ENCODE measurements around the gene LAMB4. TPM values are rescaled to one million over a fixed set of nuclear protein-coding genes. Genes with fewer than 3 reads are reported as not detected.

LAMB4 gene
- polyA plus RNA-seq, 1 donor = 0.42 TPM

DNA sequence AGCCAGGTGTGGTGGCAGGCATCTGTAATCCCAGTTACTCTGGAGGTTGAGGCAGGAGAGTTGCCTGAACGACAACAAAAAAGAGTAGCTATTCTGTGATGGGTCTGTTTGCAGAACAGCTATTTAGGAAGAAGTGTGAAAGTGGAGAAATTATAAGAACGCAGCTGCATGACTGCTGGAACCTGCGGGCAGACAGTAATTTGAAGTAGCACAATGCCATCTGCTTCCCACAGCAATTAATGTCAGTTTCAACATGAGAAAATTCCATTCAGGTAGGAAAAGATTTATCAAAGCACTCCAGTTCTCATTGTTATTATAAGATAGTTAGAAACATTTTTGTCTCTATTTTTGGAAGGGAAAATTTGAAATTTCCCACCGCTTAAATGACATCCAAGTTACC, 148.7 kb downstream of the LAMB4 start:
- no peaks in the 10 kb centered on the region for H3K4me1 ChIP-seq (ENCODE audit: control insufficient read depth, insufficient read depth, low read length)
- H3K27ac ChIP-seq (ENCODE audit: low read length) = no peak overlapping the region
- no peaks in the 10 kb centered on the region for H3K9me3 ChIP-seq (ENCODE audit: control insufficient read depth, low read depth, low read length)
- no peaks in the 10 kb centered on the region for H3K27me3 ChIP-seq (ENCODE audit: control insufficient read depth, insufficient read depth, low read length)
- no peak for DNase-seq
- 75% methylated on average over 1 of the region's 4 CpGs for WGBS (ENCODE audit: insufficient coverage, low lambda C conversion rate)
- peaks cover 68% of the 10 kb centered on the region for H3K36me3 ChIP-seq (ENCODE audit: control insufficient read depth, insufficient read depth, low read length)
- H3K4me3 ChIP-seq (ENCODE audit: low read length) = no peak overlapping the region

DNA sequence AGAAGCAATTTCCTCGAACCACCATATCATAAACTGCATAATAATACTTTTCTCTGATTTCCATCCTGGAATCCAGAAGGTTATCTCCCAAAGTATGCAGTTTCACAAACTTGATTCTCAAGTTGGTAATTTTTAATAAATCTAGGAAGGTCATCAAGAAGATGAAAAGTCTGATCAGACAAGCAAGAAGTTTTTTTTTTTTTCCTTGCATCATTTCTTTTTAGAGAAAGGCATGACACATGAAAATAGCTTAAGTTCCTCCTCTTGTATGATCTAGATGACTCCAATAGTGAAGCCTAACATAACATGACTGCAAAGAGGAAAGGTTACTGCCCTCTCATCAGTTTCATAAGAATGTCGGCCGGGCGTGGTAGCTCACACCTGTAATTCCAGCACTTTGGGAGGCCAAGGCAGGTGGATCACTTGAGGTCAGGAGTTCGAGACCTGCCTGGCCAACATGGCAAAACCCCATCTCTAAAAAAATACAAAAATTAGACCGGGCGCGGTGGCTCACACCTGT, 149.4 kb downstream of the LAMB4 start:
- Histone ChIP-seq H3K36me3 (ENCODE audit: control insufficient read depth, insufficient read depth, low read length) (peaks cover 68% of the 10 kb centered on the region), H3K27ac (ENCODE audit: low read length) (no peak overlapping the region), H3K4me1 (ENCODE audit: control insufficient read depth, insufficient read depth, low read length) (no peaks in the 10 kb centered on the region), H3K9me3 (ENCODE audit: control insufficient read depth, low read depth, low read length) (no peaks in the 10 kb centered on the region), H3K4me3 (ENCODE audit: low read length) (no peak overlapping the region), H3K27me3 (ENCODE audit: control insufficient read depth, insufficient read depth, low read length) (no peaks in the 10 kb centered on the region)
- DNase-seq = no peak
- WGBS (ENCODE audit: insufficient coverage, low lambda C conversion rate) = no CpG with 5 or more reads among the region's 8 CpGs

DNA sequence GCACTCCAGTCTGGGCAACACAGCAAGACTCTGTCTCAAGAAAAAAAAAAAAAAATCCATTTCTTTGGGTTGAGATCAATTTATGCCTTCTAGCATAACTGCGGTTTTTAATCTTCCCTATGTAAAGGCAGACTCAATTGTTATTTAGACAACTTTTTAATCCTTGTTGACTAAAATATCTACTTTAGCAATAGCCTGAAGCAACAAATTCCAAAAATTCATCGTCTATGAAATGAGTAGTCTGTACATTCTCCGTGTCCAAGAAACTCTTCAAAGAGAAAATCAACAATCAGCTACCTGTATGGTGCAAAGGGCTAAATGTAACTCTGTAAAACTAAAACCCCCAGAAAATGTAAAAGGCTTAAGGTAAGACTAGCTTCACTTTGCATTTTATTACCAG, 150.0 kb downstream of the LAMB4 start:
- Histone ChIP-seq H3K27me3 (ENCODE audit: control insufficient read depth, insufficient read depth, low read length) (no peaks in the 10 kb centered on the region), H3K36me3 (ENCODE audit: control insufficient read depth, insufficient read depth, low read length) (peaks cover 71% of the 10 kb centered on the region), H3K27ac (ENCODE audit: low read length) (no peak overlapping the region), H3K9me3 (ENCODE audit: control insufficient read depth, low read depth, low read length) (no peaks in the 10 kb centered on the region), H3K4me3 (ENCODE audit: low read length) (no peak overlapping the region), H3K4me1 (ENCODE audit: control insufficient read depth, insufficient read depth, low read length) (no peaks in the 10 kb centered on the region)
- no peak for DNase-seq
- 100% methylated on average over 2 of the region's 3 CpGs for WGBS (ENCODE audit: insufficient coverage, low lambda C conversion rate)

DNA sequence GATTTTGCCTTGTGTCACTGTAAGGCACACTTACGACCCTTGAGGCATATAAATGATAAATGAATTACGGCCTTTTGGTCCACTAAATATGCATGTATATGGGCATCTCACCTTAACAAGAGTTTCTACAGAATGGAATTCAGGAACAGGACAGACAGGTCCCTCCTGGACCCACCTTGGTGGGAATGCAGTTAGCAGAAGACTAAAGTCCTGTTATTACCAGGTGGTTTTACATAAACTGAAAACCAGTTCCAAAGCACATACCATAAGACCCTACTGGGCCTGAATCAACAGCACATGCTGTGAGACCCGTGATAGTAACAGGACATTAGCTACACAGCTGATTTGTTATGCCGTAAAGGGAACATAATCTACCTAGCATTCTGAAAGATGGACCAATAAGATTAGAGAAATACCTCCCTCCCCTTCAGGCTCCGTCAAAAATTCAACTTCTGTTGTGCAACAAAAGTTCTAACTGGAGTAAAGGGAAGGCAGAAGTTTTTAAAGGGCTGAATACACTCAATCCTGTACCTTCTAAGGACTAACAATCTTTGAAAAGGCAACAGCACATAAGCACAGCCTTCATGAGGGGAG, 151.2 kb downstream of the LAMB4 start:
- Histone ChIP-seq H3K27me3 (ENCODE audit: control insufficient read depth, insufficient read depth, low read length) (no peaks in the 10 kb centered on the region), H3K4me1 (ENCODE audit: control insufficient read depth, insufficient read depth, low read length) (no peaks in the 10 kb centered on the region), H3K4me3 (ENCODE audit: low read length) (no peak overlapping the region), H3K36me3 (ENCODE audit: control insufficient read depth, insufficient read depth, low read length) (peaks cover 71% of the 10 kb centered on the region), H3K27ac (ENCODE audit: low read length) (no peak overlapping the region), H3K9me3 (ENCODE audit: control insufficient read depth, low read depth, low read length) (no peaks in the 10 kb centered on the region)
- no peak for DNase-seq
- WGBS (ENCODE audit: insufficient coverage, low lambda C conversion rate) = 73% methylated on average over 4 of the region's 5 CpGs

DNA sequence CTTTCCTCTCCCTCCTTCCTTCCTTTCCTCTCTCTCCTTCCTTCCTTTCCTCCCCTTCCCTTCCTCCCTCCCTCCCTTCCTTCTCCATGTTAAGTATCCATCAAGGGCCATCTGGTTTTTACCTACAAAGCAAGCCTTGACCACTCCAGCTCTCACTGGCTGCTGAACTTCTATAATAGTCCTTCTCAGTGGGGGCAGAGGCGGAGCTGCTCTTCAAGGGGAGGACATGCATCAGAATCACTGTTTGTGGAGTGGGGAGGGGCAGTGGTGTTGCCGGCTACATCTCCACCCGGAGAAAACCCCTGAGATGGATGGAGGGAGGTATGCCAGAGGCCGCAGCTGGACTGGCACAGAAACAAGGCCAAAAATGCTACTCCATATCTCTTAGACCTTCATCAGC, 153.1 kb downstream of the LAMB4 start:
- Histone ChIP-seq H3K27ac (ENCODE audit: low read length) (no peak overlapping the region), H3K4me3 (ENCODE audit: low read length) (no peak overlapping the region), H3K9me3 (ENCODE audit: control insufficient read depth, low read depth, low read length) (no peaks in the 10 kb centered on the region), H3K4me1 (ENCODE audit: control insufficient read depth, insufficient read depth, low read length) (no peaks in the 10 kb centered on the region), H3K36me3 (ENCODE audit: control insufficient read depth, insufficient read depth, low read length) (peaks cover 82% of the 10 kb centered on the region), H3K27me3 (ENCODE audit: control insufficient read depth, insufficient read depth, low read length) (no peaks in the 10 kb centered on the region)
- no peak for DNase-seq
- no CpG with 5 or more reads among the region's 4 CpGs for WGBS (ENCODE audit: insufficient coverage, low lambda C conversion rate)

DNA sequence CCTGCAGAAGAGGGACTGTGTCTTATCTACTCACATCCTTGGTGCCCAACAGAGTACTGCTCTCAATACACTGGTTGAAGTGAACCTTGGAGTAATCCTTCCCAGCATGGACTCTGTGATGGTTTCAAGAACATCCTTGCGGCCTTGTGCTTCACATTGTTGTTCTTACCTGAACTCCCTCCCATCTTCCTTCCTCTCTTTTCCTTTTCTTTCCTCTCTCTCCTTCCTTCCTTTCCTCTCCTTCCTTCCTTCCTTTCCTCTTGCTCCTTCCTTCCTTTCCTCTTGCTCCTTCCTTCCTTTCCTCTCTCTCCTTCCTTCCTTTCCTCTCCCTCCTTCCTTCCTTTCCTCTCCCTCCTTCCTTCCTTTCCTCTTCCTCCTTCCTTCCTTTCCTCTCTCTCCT, 153.5 kb downstream of the LAMB4 start:
- Histone ChIP-seq H3K4me3 (ENCODE audit: low read length) (no peak overlapping the region), H3K4me1 (ENCODE audit: control insufficient read depth, insufficient read depth, low read length) (no peaks in the 10 kb centered on the region), H3K36me3 (ENCODE audit: control insufficient read depth, insufficient read depth, low read length) (peaks cover 86% of the 10 kb centered on the region), H3K27ac (ENCODE audit: low read length) (no peak overlapping the region), H3K27me3 (ENCODE audit: control insufficient read depth, insufficient read depth, low read length) (no peaks in the 10 kb centered on the region), H3K9me3 (ENCODE audit: control insufficient read depth, low read depth, low read length) (no peaks in the 10 kb centered on the region)
- 100% methylated on average over 1 of the region's 1 CpG for WGBS (ENCODE audit: insufficient coverage, low lambda C conversion rate)
- DNase-seq = no peak

DNA sequence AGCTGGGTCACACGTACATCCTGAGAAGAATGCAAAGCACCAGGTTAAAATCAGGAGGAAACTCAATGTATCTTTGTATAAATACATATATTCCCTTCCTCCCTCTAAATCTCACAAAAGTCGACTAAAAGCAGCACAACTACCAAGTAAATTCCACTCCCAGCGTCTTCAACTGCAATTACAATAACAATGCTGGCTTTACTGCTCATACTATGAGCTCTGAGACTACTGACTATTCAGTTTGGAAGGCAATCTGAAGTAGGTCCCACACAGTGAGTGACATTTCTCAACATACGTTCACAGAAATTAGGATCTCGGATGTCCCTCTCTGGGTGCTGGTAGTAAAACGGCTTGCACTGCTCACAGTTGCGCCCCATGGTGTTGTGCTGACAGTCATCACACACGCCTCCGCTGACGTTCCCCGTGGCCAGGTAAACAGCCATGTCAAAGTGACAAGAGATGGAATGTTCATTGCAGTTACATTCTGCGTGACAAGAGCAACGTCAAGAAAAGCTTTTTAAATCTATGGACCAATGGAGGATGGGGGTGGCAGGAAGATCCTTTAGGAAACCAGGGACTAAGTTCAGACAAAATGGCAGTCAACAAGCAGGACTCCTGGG, 154.7 kb downstream of the LAMB4 start:
- H3K27me3 ChIP-seq (ENCODE audit: control insufficient read depth, insufficient read depth, low read length) = no peaks in the 10 kb centered on the region
- DNase-seq = no peak
- H3K4me3 ChIP-seq (ENCODE audit: low read length) = no peak overlapping the region
- H3K4me1 ChIP-seq (ENCODE audit: control insufficient read depth, insufficient read depth, low read length) = no peaks in the 10 kb centered on the region
- no peak overlapping the region for H3K27ac ChIP-seq (ENCODE audit: low read length)
- peaks cover 89% of the 10 kb centered on the region for H3K36me3 ChIP-seq (ENCODE audit: control insufficient read depth, insufficient read depth, low read length)
- WGBS (ENCODE audit: insufficient coverage, low lambda C conversion rate) = 100% methylated on average over 1 of the region's 13 CpGs
- no peaks in the 10 kb centered on the region for H3K9me3 ChIP-seq (ENCODE audit: control insufficient read depth, low read depth, low read length)

DNA sequence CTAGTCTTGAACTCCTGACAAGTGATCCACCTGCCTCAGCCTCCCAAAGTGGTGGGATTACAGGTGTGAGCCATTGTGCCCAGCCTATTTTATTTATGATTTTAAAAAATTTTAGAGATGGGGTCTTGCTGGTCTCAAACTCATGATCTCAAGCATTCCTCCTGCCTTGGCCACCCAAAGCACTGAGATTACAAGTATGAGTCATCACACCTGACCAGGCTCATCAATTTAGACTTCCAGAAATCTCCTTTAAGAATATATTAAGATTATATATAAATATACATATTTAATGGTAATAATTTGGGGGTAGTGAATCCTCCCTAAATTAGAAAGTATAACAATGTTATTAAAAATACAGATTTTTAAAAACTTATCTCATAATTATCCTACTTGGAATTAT, 156.3 kb downstream of the LAMB4 start:
- no peak overlapping the region for H3K27ac ChIP-seq (ENCODE audit: low read length)
- H3K36me3 ChIP-seq (ENCODE audit: control insufficient read depth, insufficient read depth, low read length) = peaks cover 82% of the 10 kb centered on the region

More for the DNA sequence above, 156.3 kb downstream of the LAMB4 start:
- DNase-seq = no peak
- no peaks in the 10 kb centered on the region for H3K4me1 ChIP-seq (ENCODE audit: control insufficient read depth, insufficient read depth, low read length)
- H3K9me3 ChIP-seq (ENCODE audit: control insufficient read depth, low read depth, low read length) = no peaks in the 10 kb centered on the region
- no peak overlapping the region for H3K4me3 ChIP-seq (ENCODE audit: low read length)
- H3K27me3 ChIP-seq (ENCODE audit: control insufficient read depth, insufficient read depth, low read length) = no peaks in the 10 kb centered on the region

Other genes starting within 250 kb of the LAMB4 start
- 100 TPM for gene DLD, start 239.2 kb downstream of the LAMB4 start, polyA plus RNA-seq
- gene LAMB1, start 127.2 kb downstream of the LAMB4 start, polyA plus RNA-seq = 271 TPM